Endothelial cell of umbilical vein (primary cell): ENCODE results near the gene ETV1. TPM values are rescaled to one million over a fixed set of nuclear protein-coding genes. Genes with fewer than 3 reads are reported as not detected.

Source experiments
- BruUV-seq: library from RNA; stranded (reverse); fragments of 400-500 nt; replicated peaks from 2 replicates; lab custom pipeline; 2021; lab: Mats Ljungman, UMichigan
- CTCF ChIA-PET: fragments of 300-600, 350-600 bp; sonication (Branson Sonifier 250); formaldehyde crosslinking; loops from one replicate; lab custom pipeline; 2021; ENCODE audit warnings: antibody characterized with exemption, inconsistent platforms; lab: Charles Lee
- POLR2A ChIA-PET: fragments of 300-600, 350-600 bp; sonication (Branson Sonifier 250); formaldehyde crosslinking; loops from one replicate; lab custom pipeline; 2021; ENCODE audit warnings: antibody characterized with exemption, inconsistent platforms; lab: Charles Lee
- DNase-seq: peaks from one replicate; pipeline ENCODE4 v3.0.0-alpha.2; 2011; ENCODE audit warnings: low read depth, low spot score
- FAIRE-seq: peaks from 2 replicates; lab custom pipeline; 2011; peaks lifted over from hg19 to GRCh38; lab: Jason Lieb, UNC
- H2AFZ ChIP-seq: 2 replicates; pipeline ENCODE4 v1.6.0; 2012; ENCODE audit warnings: low read depth, low read length, control low read depth, inconsistent platforms
- H3K27ac ChIP-seq: 2 replicates; pipeline ENCODE4 v1.5.1; 2011; ENCODE audit warnings: low read depth, mild to moderate bottlenecking, control low read depth, low read length, moderate library complexity; ENCODE audit not compliant: insufficient read depth
- H3K27me3 ChIP-seq, 2 experiments: 2 replicates each; pipeline versions ENCODE4 v1.6.0 to v1.6.1; 2011; ENCODE audit warnings: low read length in 2 of 2, mixed read lengths in 1 of 2; ENCODE audit not compliant: control insufficient read depth in 2 of 2, insufficient read depth in 2 of 2
- H3K36me3 ChIP-seq, 2 experiments: 2 replicates in 1 of 2; 3 replicates in 1 of 2; pipeline ENCODE4 v1.5.1; 2011; ENCODE audit warnings: low read length in 2 of 2, mild to moderate bottlenecking in 1 of 2, moderate library complexity in 1 of 2; ENCODE audit not compliant: control insufficient read depth in 2 of 2, insufficient read depth in 2 of 2; ENCODE audit errors: extremely low read depth in 1 of 2
- H3K4me1 ChIP-seq: 3 replicates; pipeline ENCODE4 v1.5.1; 2011; ENCODE audit warnings: mild to moderate bottlenecking, low read length; ENCODE audit not compliant: control insufficient read depth, insufficient read depth; ENCODE audit errors: extremely low read depth
- H3K4me2 ChIP-seq: 2 replicates; pipeline ENCODE4 v1.6.1; 2011; ENCODE audit warnings: low read length, control low read depth, mixed read lengths; ENCODE audit not compliant: insufficient read depth
- H3K4me3 ChIP-seq, 3 experiments: fragments of 200-600 bp in 1 of 3; sonication (generic), shearing (Covaris generic) in 1 of 3; replicated peaks in 1 of 3; 2 replicates each; pipeline ENCODE4 v1.5.1; 2011 to 2016; ENCODE audit warnings: control low read depth in 3 of 3, low read length in 3 of 3, mild to moderate bottlenecking in 2 of 3, inconsistent platforms in 1 of 3, low read depth in 1 of 3, moderate library complexity in 1 of 3; ENCODE audit not compliant: insufficient read depth in 1 of 3
- H3K79me2 ChIP-seq: 2 replicates; pipeline ENCODE4 v1.6.0; 2012; ENCODE audit warnings: low read length, inconsistent platforms; ENCODE audit not compliant: control insufficient read depth, insufficient read depth
- H3K9ac ChIP-seq: replicated peaks from 2 replicates; pipeline ENCODE3; 2011; ENCODE audit warnings: low read length, control low read depth; ENCODE audit not compliant: insufficient read depth; ENCODE audit errors: extremely low read depth
- H3K9me1 ChIP-seq: replicated peaks from 3 replicates; pipeline ENCODE4 v1.6.0; 2011; ENCODE audit warnings: mild to moderate bottlenecking, low read length; ENCODE audit not compliant: control insufficient read depth, insufficient read depth; ENCODE audit errors: extremely low read depth
- H3K9me3 ChIP-seq: replicated peaks from 2 replicates; pipeline ENCODE4 v1.5.1; 2012; ENCODE audit warnings: low read length, inconsistent platforms; ENCODE audit not compliant: control insufficient read depth, insufficient read depth
- H4K20me1 ChIP-seq: replicated peaks from 2 replicates; pipeline ENCODE3; 2011; ENCODE audit warnings: mild to moderate bottlenecking, low read length; ENCODE audit not compliant: control insufficient read depth, insufficient read depth; ENCODE audit errors: extremely low read depth
- CTCF ChIP-seq, 2 donors: IDR thresholded peaks; 1 replicate in 1 of 2; 2 replicates in 1 of 2; pipeline ENCODE4 v1.5.1; 2011; ENCODE audit warnings: low read length in 2 of 2, mild to moderate bottlenecking in 2 of 2, moderate library complexity in 2 of 2, control low read depth in 1 of 2, inconsistent platforms in 1 of 2, low read depth in 1 of 2; ENCODE audit not compliant: insufficient read depth in 1 of 2; ENCODE audit errors: extremely low read depth in 1 of 2
- EZH2 ChIP-seq: IDR thresholded peaks from 2 replicates; pipeline ENCODE4 v1.6.1; 2012; ENCODE audit warnings: borderline replicate concordance, low read depth, mild to moderate bottlenecking, moderate library complexity, low read length, inconsistent platforms; ENCODE audit not compliant: severe bottlenecking
- FOS ChIP-seq: IDR thresholded peaks from 2 replicates; pipeline ENCODE4 v1.6.1; 2011; ENCODE audit warnings: mild to moderate bottlenecking, low read length, moderate library complexity, borderline replicate concordance; ENCODE audit not compliant: insufficient read depth
- GATA2 ChIP-seq: IDR thresholded peaks from 2 replicates; pipeline ENCODE4 v1.7.0; 2011; ENCODE audit warnings: low read depth, mild to moderate bottlenecking, moderate library complexity, mixed read lengths, low read length; ENCODE audit not compliant: insufficient read length, insufficient read depth
- JUN ChIP-seq: IDR thresholded peaks from 2 replicates; pipeline ENCODE4 v1.6.1; 2011; ENCODE audit warnings: borderline replicate concordance, low read depth; ENCODE audit not compliant: insufficient read length, insufficient read depth
- MAX ChIP-seq: IDR thresholded peaks from 2 replicates; pipeline ENCODE4 v1.6.1; 2011; ENCODE audit not compliant: insufficient read depth, insufficient read length
- MYC ChIP-seq: IDR thresholded peaks from one replicate; pipeline ENCODE4 v1.6.1; 2011; ENCODE audit warnings: mild to moderate bottlenecking, low read depth, low read length
- POLR2A ChIP-seq: IDR thresholded peaks from 2 replicates; pipeline ENCODE4 v1.6.1; 2012; ENCODE audit warnings: low read depth, mild to moderate bottlenecking, control low read depth, low read length
- POLR2AphosphoS5 ChIP-seq: IDR thresholded peaks from 2 replicates; pipeline ENCODE4 v1.6.1; 2012; ENCODE audit warnings: low read depth, mild to moderate bottlenecking, control low read depth, low read length, moderate library complexity; ENCODE audit not compliant: insufficient read depth
- dilution Hi-C: fragments of 300-500 bp; cut with MboI; formaldehyde crosslinking; loops from one replicate; pipeline ENCODE4 v1.15.0; 2019; ENCODE audit warnings: low sequenced_read_pairs; ENCODE audit not compliant: extremely low pct_ligation_motif_present
- intact Hi-C: fragments of 100-400 bp; cut with micrococcal nuclease; formaldehyde crosslinking; loops from one replicate; pipeline ENCODE4 v1.10.0; 2022
- polyA plus RNA-seq, 4 experiments: library from polyadenylated mRNA; depleted of rRNA in 3 of 4; stranded (reverse) in 3 of 4; unstranded in 1 of 4; fragments of >200 nt; gene quantifications; 2 replicates each; pipeline versions ENCODE4 v1.2.1 to v1.2.3, GENCODE V29; 2011 to 2012; ENCODE audit warnings: missing spikeins in 1 of 4
- total RNA-seq: library from RNA; stranded (reverse); gene quantifications from 2 replicates; pipeline ENCODE4 v1.2.3, GENCODE V29; 2021

The ETV1 gene
- total and polyA plus RNA-seq, 2 donors (not counting 3 experiments of a cell fraction or from before 2014, with no cell fraction given): 8.4 to 16.6 TPM

GRCh38 chr7:14016950-14017349, 27.5 kb upstream of the ETV1 start:
- CTCF ChIA-PET: no interaction called here
- FAIRE-seq: no peak
- no TSS peak for BruUV-seq
- TF ChIP-seq CTCF (IDR thresholded peaks at IDR 0.05; ENCODE audit: extremely low read depth in 1 of 2, insufficient read depth in 1 of 2, low read depth in 1 of 2, low read length in 2 of 2) (no peak), GATA2 (no peak), POLR2A (no peak), EZH2 (no peak), POLR2AphosphoS5 (no peak), MYC (no peak), FOS (no peak), MAX (no peak), JUN (no peak)
- no peak overlapping the region for H3K4me3 ChIP-seq
- dilution Hi-C loops: no loop called here
- no peak for DNase-seq
- no peaks in the 10 kb centered on the region for H3K9me1 ChIP-seq
- H3K79me2 ChIP-seq: no peaks in the 10 kb centered on the region
- no peaks in the 10 kb centered on the region for H3K27me3 ChIP-seq
- H3K4me2 ChIP-seq: no peak overlapping the region
- no peak overlapping the region for H3K27ac ChIP-seq
- H4K20me1 ChIP-seq: no peaks in the 10 kb centered on the region
- intact Hi-C loops: no loop called here
- H2AFZ ChIP-seq: no peak overlapping the region
- POLR2A ChIA-PET: no interaction called here
- no peaks in the 10 kb centered on the region for H3K36me3 ChIP-seq
- no peak overlapping the region for H3K9ac ChIP-seq
- H3K4me1 ChIP-seq: no peaks in the 10 kb centered on the region
- no peaks in the 10 kb centered on the region for H3K9me3 ChIP-seq
